HG02973 (cell line): Measurements from ENCODE around the gene EFCAB8.
"Not testable (repeated sequence)": the region's sequence is repeated elsewhere in the genome, so short reads cannot be mapped to it uniquely, and the experiment has no call there.

Source experiments
- ATAC-seq: cut with Tn5 transposase; IDR thresholded peaks from one replicate; pipeline ENCODE4 v1.9.1; 2021; ENCODE audit warnings: moderate library complexity; ENCODE audit not compliant: unreplicated experiment

The EFCAB8 gene

GRCh38 chr20:32842688-32843524 is 15.8 kb upstream of the EFCAB8 start:
- ATAC-seq, result no peak

GRCh38 chr20:32845786-32846185 is 12.9 kb upstream of the EFCAB8 start:
- no peak for ATAC-seq

GRCh38 chr20:32846852-32847251 is 11.9 kb upstream of the EFCAB8 start:
- ATAC-seq, result no peak

- ATAC-seq, result no peak
These were observed 10.8 kb upstream of the EFCAB8 start for GRCh38 chr20:32847964-32848363.

GRCh38 chr20:32848846-32849245 is 9.9 kb upstream of the EFCAB8 start:
- no peak for ATAC-seq

- ATAC-seq, result no peak
These were observed 9.1 kb upstream of the EFCAB8 start for GRCh38 chr20:32849577-32849976.

- no peak for ATAC-seq
These were observed 3.3 kb upstream of the EFCAB8 start for GRCh38 chr20:32855387-32855786.

- no peak for ATAC-seq
These were observed 534 bp upstream of the EFCAB8 start for GRCh38 chr20:32858189-32858588.

- no peak for ATAC-seq
These were observed 2.7 kb downstream of the EFCAB8 start for GRCh38 chr20:32861446-32861845.

GRCh38 chr20:32869562-32869961 is 10.8 kb downstream of the EFCAB8 start:
- ATAC-seq, result no peak

- not testable (repeated sequence) for ATAC-seq
These were observed 11.8 kb downstream of the EFCAB8 start for GRCh38 chr20:32870526-32870925.

- no peak for ATAC-seq
These were observed 12.3 kb downstream of the EFCAB8 start for GRCh38 chr20:32870985-32871384.

GRCh38 chr20:32871627-32872160 is 13.0 kb downstream of the EFCAB8 start:
- ATAC-seq, result no peak

- ATAC-seq, result no peak
These were observed 13.5 kb downstream of the EFCAB8 start for GRCh38 chr20:32872266-32872665.

GRCh38 chr20:32875673-32876072 is 16.9 kb downstream of the EFCAB8 start:
- ATAC-seq, result no peak

- no peak for ATAC-seq
These were observed 18.8 kb downstream of the EFCAB8 start for GRCh38 chr20:32877507-32877906.

GRCh38 chr20:32878820-32879219 is 20.1 kb downstream of the EFCAB8 start:
- ATAC-seq, result no peak

GRCh38 chr20:32879538-32879937 is 20.8 kb downstream of the EFCAB8 start:
- ATAC-seq, result no peak

GRCh38 chr20:32880635-32881034 is 21.9 kb downstream of the EFCAB8 start:
- ATAC-seq, result no peak

- no peak for ATAC-seq
These were observed 24.4 kb downstream of the EFCAB8 start for GRCh38 chr20:32883081-32883480.

- ATAC-seq, result no peak
These were observed 26.5 kb downstream of the EFCAB8 start for GRCh38 chr20:32885185-32885584.

- ATAC-seq, result no peak
These were observed 27.2 kb downstream of the EFCAB8 start for GRCh38 chr20:32885952-32886351.

GRCh38 chr20:32886652-32887051 is 27.9 kb downstream of the EFCAB8 start:
- no peak for ATAC-seq
